ENCODE data around the gene SAMD4B.

Gene SAMD4B, protein sequence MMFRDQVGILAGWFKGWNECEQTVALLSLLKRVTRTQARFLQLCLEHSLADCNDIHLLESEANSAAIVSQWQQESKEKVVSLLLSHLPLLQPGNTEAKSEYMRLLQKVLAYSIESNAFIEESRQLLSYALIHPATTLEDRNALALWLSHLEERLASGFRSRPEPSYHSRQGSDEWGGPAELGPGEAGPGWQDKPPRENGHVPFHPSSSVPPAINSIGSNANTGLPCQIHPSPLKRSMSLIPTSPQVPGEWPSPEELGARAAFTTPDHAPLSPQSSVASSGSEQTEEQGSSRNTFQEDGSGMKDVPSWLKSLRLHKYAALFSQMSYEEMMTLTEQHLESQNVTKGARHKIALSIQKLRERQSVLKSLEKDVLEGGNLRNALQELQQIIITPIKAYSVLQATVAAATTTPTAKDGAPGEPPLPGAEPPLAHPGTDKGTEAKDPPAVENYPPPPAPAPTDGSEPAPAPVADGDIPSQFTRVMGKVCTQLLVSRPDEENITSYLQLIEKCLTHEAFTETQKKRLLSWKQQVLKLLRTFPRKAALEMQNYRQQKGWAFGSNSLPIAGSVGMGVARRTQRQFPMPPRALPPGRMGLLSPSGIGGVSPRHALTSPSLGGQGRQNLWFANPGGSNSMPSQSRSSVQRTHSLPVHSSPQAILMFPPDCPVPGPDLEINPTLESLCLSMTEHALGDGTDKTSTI

DNA sequence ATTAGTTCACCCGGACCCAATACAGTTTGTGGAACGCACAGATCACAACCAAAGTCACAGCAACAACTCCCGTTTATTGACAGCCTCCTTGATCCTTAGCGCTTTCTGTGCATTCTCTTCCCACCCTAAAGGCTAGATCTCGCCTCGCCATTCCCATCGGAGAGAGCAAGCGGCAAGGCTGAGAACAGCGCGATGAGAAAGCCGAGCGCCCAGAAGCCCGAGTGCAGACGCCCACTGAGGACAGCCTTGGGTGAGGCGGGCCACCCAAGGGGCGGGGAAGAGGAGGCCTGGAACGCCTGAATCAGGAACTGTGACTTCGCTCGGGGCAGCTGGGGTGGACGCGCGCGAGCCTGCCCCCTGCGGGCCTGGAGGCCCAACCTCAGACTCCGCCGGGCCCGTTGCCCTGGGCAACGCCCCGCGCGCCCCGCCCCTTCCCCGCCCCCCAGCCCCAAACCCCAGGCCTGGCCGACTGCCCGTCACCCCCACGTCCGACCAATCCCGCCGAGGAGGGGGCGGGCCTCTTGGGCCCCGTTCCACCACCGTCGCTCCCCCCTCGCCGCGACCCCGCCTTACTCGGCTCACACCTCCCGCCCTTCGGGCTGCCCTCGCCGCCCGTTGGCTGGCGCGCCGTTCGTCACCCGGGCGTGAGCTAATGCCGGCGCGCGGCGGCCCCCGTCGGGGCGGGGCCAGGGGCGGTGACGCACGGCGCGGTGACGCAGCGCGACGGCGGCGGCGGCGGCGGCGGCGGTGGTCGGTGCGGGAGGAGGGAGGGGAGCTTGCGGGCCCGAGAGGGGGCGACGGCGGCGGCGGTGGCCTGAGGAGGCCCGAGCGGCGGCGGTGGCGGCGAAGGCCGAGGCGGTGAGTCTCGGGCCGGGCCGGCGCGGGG is at the start of gene SAMD4B:
TSS of gene SAMD4B (plus strand) at position 703 of the 886 bp plus-strand sequence. CDS start 14,473 bp downstream, outside the sequence.
- H3K27me3 ChIP-seq (ENCODE audit: control insufficient read depth, insufficient read depth, low read length) = no peaks in the 10 kb centered on the region; the same call in 1 of the 2 replicates
- peak within 1 kb of the TSS; percentile 88 for H3K4me3 ChIP-seq (ENCODE audit: low read depth, low read length)
- peak within 1 kb of the TSS; percentile 78 for H3K9ac ChIP-seq (ENCODE audit: low read length)
- H3K36me3 ChIP-seq (ENCODE audit: control insufficient read depth, insufficient read depth, low read length) = peaks cover 11% of the 10 kb centered on the region; the same call in 1 of the 2 replicates
- peaks cover 13% of the 10 kb centered on the region for H3K4me1 ChIP-seq (ENCODE audit: control insufficient read depth, insufficient read depth, low read length)
- no peaks in the 10 kb centered on the region for H3K9me3 ChIP-seq (ENCODE audit: control insufficient read depth, insufficient read depth, low read depth, low read length)
- H3K27ac ChIP-seq (ENCODE audit: low read depth, low read length) = peak within 1 kb of the TSS; percentile 62; the same call in 1 of the 2 replicates

DNA sequence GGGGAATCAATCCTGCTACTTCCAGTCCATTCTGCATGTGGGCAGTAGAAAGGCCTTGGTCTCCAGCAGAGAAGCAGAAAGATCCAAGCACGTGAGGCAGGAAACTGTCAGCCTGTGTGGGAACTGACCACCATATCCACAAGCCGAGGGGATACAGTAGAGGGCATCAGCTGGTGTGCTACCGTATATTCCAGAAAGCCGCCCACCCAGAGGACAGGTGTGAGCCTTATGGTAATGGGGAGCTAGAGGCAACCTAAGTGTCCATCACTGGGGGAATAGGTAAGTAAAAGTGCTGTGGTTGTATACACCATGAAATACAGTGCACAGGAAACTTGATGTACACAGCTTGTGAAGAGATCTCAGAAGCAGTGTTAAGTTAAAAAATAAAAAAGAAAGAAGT is 48.8 kb upstream of the SAMD4B start:
- Histone ChIP-seq H3K27ac (ENCODE audit: low read depth, low read length) (no peak overlapping the region), H3K4me3 (ENCODE audit: low read depth, low read length) (no peak overlapping the region), H3K9me3 (ENCODE audit: control insufficient read depth, insufficient read depth, low read depth, low read length) (no peaks in the 10 kb centered on the region), H3K36me3 (ENCODE audit: control insufficient read depth, insufficient read depth, low read length) (no peaks in the 10 kb centered on the region), H3K27me3 (ENCODE audit: control insufficient read depth, insufficient read depth, low read length) (peaks cover 28% of the 10 kb centered on the region), H3K9ac (ENCODE audit: low read length) (no peak overlapping the region), H3K4me1 (ENCODE audit: control insufficient read depth, insufficient read depth, low read length) (no peaks in the 10 kb centered on the region)

DNA sequence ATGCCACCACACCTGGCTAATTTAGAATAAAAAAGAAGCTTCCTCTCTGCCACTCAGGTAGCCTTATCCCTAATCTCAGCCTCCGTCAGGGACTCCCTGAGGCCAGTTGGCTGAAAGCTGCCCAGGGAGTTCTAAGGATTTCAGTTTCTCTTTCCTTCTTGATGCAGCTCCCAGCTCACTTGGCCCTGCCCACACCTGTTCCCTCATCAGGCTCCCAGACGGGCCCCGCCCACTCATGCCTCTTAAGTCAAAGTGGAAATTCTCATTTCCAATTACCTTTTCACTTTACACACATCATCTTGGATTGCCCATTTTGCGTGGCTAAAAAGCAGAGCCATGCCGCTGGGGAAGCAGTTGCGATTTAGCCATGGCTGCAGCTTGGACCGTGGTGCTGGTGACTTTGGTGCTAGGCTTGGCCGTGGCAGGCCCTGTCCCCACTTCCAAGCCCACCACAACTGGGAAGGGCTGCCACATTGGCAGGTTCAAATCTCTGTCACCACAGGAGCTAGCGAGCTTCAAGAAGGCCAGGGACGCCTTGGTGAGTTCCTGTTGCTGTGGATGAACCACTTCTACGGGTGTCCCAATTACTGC is 46.1 kb upstream of the SAMD4B start, which contains the start of gene IFNL1:
TSS of gene IFNL1 (plus strand) at position 353 of the 591 bp plus-strand sequence. CDS start at position 368, 15 bp downstream.
- H3K4me3 ChIP-seq (ENCODE audit: low read depth, low read length) = no peak within 1 kb of the TSS
- no peaks in the 10 kb centered on the region for H3K9me3 ChIP-seq (ENCODE audit: control insufficient read depth, insufficient read depth, low read depth, low read length)
- peaks cover 20% of the 10 kb centered on the region; the same call in 1 of the 2 replicates for H3K27me3 ChIP-seq (ENCODE audit: control insufficient read depth, insufficient read depth, low read length)
- no peaks in the 10 kb centered on the region for H3K36me3 ChIP-seq (ENCODE audit: control insufficient read depth, insufficient read depth, low read length)
- H3K27ac ChIP-seq (ENCODE audit: low read depth, low read length) = no peak within 1 kb of the TSS
- H3K9ac ChIP-seq (ENCODE audit: low read length) = no peak within 1 kb of the TSS
- no peaks in the 10 kb centered on the region for H3K4me1 ChIP-seq (ENCODE audit: control insufficient read depth, insufficient read depth, low read length)

DNA sequence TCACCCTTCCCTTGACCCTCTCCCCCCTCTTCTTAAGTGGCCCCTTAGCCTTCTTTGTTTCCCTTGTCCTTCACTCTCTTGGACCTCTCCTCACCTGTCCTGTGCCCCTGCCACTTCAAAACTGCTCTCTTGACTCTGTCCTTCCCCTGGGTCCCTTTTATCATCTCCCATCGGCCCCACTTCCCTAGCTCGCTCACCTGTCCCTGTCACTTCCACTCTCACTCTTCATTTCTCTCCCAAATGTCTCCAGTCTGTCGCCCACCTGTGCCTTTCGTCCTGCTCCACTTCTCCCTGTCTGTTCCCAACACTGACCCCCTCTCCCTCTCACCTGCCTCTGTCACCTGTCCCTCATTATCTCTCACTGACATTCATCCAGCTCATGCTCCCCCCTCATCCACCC is 45.3 kb upstream of the SAMD4B start:
- H3K9ac ChIP-seq (ENCODE audit: low read length) = no peak overlapping the region
- no peak overlapping the region for H3K4me3 ChIP-seq (ENCODE audit: low read depth, low read length)
- peaks cover 16% of the 10 kb centered on the region; the same call in 1 of the 2 replicates for H3K27me3 ChIP-seq (ENCODE audit: control insufficient read depth, insufficient read depth, low read length)
- no peaks in the 10 kb centered on the region for H3K36me3 ChIP-seq (ENCODE audit: control insufficient read depth, insufficient read depth, low read length)
- H3K9me3 ChIP-seq (ENCODE audit: control insufficient read depth, insufficient read depth, low read depth, low read length) = no peaks in the 10 kb centered on the region
- H3K4me1 ChIP-seq (ENCODE audit: control insufficient read depth, insufficient read depth, low read length) = no peaks in the 10 kb centered on the region
- H3K27ac ChIP-seq (ENCODE audit: low read depth, low read length) = no peak overlapping the region

DNA sequence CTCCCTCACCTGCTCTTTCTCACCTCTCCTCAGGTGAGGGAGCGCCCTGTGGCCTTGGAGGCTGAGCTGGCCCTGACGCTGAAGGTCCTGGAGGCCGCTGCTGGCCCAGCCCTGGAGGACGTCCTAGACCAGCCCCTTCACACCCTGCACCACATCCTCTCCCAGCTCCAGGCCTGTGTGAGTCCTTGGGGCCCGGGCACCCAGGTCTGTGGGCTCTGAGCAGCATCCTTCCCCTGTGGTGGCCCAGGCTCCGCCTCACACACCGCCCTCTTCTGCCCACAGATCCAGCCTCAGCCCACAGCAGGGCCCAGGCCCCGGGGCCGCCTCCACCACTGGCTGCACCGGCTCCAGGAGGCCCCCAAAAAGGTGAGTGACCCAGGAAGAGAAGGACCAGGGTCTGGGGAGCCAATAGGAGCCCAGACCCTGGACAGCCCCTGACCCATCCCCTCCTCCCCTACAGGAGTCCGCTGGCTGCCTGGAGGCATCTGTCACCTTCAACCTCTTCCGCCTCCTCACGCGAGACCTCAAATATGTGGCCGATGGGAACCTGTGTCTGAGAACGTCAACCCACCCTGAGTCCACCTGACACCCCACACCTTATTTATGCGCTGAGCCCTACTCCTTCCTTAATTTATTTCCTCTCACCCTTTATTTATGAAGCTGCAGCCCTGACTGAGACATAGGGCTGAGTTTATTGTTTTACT is 44.1 kb upstream of the SAMD4B start:
- no peaks in the 10 kb centered on the region for H3K4me1 ChIP-seq (ENCODE audit: control insufficient read depth, insufficient read depth, low read length)
- H3K27me3 ChIP-seq (ENCODE audit: control insufficient read depth, insufficient read depth, low read length) = peaks cover 13% of the 10 kb centered on the region; the same call in 1 of the 2 replicates
- H3K27ac ChIP-seq (ENCODE audit: low read depth, low read length) = no peak overlapping the region
- no peak overlapping the region for H3K9ac ChIP-seq (ENCODE audit: low read length)
- no peaks in the 10 kb centered on the region for H3K36me3 ChIP-seq (ENCODE audit: control insufficient read depth, insufficient read depth, low read length)
- H3K9me3 ChIP-seq (ENCODE audit: control insufficient read depth, insufficient read depth, low read depth, low read length) = no peaks in the 10 kb centered on the region
- no peak overlapping the region for H3K4me3 ChIP-seq (ENCODE audit: low read depth, low read length)

DNA sequence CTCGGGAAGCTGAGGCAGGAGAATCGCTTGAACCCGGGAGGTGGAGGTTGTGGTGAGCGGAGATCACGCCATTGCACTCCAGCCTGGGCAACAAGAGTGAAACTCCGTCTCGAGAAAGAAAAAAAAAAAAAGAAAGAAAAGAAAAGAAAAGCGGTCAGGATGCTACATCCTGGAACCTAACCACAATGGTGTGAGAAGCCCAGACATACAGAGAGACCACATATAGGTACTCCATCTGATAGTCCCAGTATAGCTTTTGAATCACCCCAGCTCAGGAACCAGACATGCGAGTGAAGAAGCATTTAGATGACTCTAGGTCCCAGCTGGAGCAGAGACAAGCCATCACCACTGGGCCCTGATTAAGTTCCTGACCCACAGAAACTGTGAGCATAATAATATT is 42.8 kb upstream of the SAMD4B start:
- Histone ChIP-seq H3K9me3 (ENCODE audit: control insufficient read depth, insufficient read depth, low read depth, low read length) (no peaks in the 10 kb centered on the region), H3K9ac (ENCODE audit: low read length) (no peak overlapping the region), H3K27me3 (ENCODE audit: control insufficient read depth, insufficient read depth, low read length) (peaks cover 2% of the 10 kb centered on the region; the same call in 1 of the 2 replicates), H3K4me3 (ENCODE audit: low read depth, low read length) (no peak overlapping the region), H3K4me1 (ENCODE audit: control insufficient read depth, insufficient read depth, low read length) (peaks cover 3% of the 10 kb centered on the region; the same call in 1 of the 2 replicates), H3K27ac (ENCODE audit: low read depth, low read length) (no peak overlapping the region), H3K36me3 (ENCODE audit: control insufficient read depth, insufficient read depth, low read length) (no peaks in the 10 kb centered on the region)

DNA sequence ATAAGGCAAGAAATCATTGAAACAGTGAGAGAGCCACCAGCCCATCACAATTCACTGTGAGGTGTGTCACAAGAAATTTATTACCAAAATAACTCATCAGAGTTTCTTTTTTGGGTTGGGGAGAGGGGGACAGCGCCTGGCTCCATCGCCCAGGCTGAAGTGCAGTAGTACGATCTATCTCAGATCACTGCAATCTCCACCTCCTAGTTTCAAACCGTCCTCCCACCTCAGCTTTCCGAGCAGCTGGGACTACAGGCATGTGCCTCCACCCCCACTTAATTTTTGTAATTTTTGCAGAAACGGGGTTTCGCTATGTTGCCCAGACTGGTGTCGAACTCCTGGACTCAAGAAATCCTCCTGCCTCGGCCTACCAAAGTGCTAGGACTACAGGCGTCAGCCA is 42.4 kb upstream of the SAMD4B start:
- H3K4me3 ChIP-seq (ENCODE audit: low read depth, low read length) = no peak overlapping the region
- H3K27ac ChIP-seq (ENCODE audit: low read depth, low read length) = no peak overlapping the region
- H3K9ac ChIP-seq (ENCODE audit: low read length) = no peak overlapping the region
- no peaks in the 10 kb centered on the region for H3K36me3 ChIP-seq (ENCODE audit: control insufficient read depth, insufficient read depth, low read length)
- peaks cover 5% of the 10 kb centered on the region for H3K4me1 ChIP-seq (ENCODE audit: control insufficient read depth, insufficient read depth, low read length)
- H3K9me3 ChIP-seq (ENCODE audit: control insufficient read depth, insufficient read depth, low read depth, low read length) = no peaks in the 10 kb centered on the region
- peaks cover 5% of the 10 kb centered on the region for H3K27me3 ChIP-seq (ENCODE audit: control insufficient read depth, insufficient read depth, low read length)

DNA sequence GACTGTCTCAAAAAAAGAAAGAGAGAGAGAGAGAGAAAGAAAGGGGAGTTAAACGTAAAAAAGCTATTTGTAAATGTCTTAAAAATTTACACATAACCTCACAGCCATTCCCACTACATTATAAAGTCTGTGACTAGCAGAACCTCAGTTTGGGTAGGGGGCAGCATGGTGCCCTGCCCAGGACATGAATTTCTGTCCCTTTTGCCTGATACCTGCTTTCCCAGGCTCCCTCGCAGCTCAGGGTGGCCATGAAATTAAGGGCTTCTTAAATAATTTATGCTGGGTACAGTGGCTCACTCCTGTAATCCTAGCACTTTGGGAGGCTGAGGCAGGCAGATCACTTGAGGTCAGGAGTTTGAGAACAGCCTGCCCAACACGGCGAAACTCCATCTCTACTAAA is 41.2 kb upstream of the SAMD4B start:
- Histone ChIP-seq H3K9me3 (ENCODE audit: control insufficient read depth, insufficient read depth, low read depth, low read length) (no peaks in the 10 kb centered on the region), H3K27ac (ENCODE audit: low read depth, low read length) (no peak overlapping the region), H3K4me1 (ENCODE audit: control insufficient read depth, insufficient read depth, low read length) (peaks cover 16% of the 10 kb centered on the region), H3K36me3 (ENCODE audit: control insufficient read depth, insufficient read depth, low read length) (no peaks in the 10 kb centered on the region), H3K9ac (ENCODE audit: low read length) (no peak overlapping the region), H3K27me3 (ENCODE audit: control insufficient read depth, insufficient read depth, low read length) (peaks cover 15% of the 10 kb centered on the region), H3K4me3 (ENCODE audit: low read depth, low read length) (no peak overlapping the region)

DNA sequence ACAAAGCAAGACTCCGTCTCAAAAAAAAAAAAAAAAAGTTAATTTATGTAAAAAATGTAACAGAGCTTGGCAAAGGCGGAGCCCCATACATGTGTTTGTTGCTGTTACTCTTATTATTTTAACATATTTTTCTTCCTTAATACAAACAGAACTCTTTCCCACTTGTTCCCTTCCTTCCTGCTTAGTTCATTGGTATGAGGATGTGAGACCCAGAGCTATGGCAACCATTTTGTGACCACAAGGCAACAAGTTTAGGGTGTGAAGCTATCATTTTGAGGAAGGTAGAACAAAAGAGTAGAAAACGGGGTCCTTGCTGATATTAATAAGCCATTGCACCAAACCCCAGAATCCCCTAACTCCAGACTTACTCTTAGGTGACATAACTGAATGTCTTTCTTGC is 40.7 kb upstream of the SAMD4B start:
- peaks cover 21% of the 10 kb centered on the region for H3K4me1 ChIP-seq (ENCODE audit: control insufficient read depth, insufficient read depth, low read length)
- H3K9me3 ChIP-seq (ENCODE audit: control insufficient read depth, insufficient read depth, low read depth, low read length) = no peaks in the 10 kb centered on the region
- H3K4me3 ChIP-seq (ENCODE audit: low read depth, low read length) = no peak overlapping the region
- no peaks in the 10 kb centered on the region for H3K36me3 ChIP-seq (ENCODE audit: control insufficient read depth, insufficient read depth, low read length)
- H3K9ac ChIP-seq (ENCODE audit: low read length) = no peak overlapping the region
- no peak overlapping the region for H3K27ac ChIP-seq (ENCODE audit: low read depth, low read length)
- H3K27me3 ChIP-seq (ENCODE audit: control insufficient read depth, insufficient read depth, low read length) = peaks cover 20% of the 10 kb centered on the region
